SK-N-SH (cell line): ENCODE data around the gene KRTAP1-1. TPM values are rescaled to one million over a fixed set of nuclear protein-coding genes. Genes with fewer than 3 reads are reported as not detected.

Experiments used
- CTCF ChIA-PET: fragments of 300-600, 350-600 bp; formaldehyde crosslinking; extraction: SDS; loops from one replicate; lab custom pipeline; 2021; lab: Yijun Ruan, JAX
- POLR2A ChIA-PET: fragments of 350-600 bp; sonication (Branson Sonifier 250); formaldehyde crosslinking; extraction: SDS; loops from one replicate; lab custom pipeline; 2020; ENCODE audit warnings: antibody characterized with exemption, inconsistent platforms; lab: Yijun Ruan, JAX
- DNase-seq: peaks from one replicate; pipeline ENCODE4 v3.0.0; 2012
- H2AFZ ChIP-seq: fragments of 200-600 bp; sonication (generic); 2 replicates; pipeline ENCODE4 v1.8.1; 2016; ENCODE audit warnings: antibody characterized with exemption, mild to moderate bottlenecking, low read depth
- H3F3A ChIP-seq: fragments of 200-600 bp; sonication (generic); replicated peaks from 2 replicates; pipeline ENCODE3; 2016; ENCODE audit warnings: antibody characterized with exemption, mild to moderate bottlenecking; ENCODE audit not compliant: insufficient read depth
- H3K27ac ChIP-seq, 2 experiments: fragments of 200-500 bp in 1 of 2; fragments of 200-600 bp in 1 of 2; sonication (Bioruptor generic) in 1 of 2; sonication (generic), shearing (Covaris generic) in 1 of 2; 2 replicates each; pipeline versions ENCODE4 v1.5.1 to v1.6.1; 2014 to 2016; ENCODE audit warnings: low read depth in 2 of 2, inconsistent platforms in 1 of 2, low read length in 1 of 2, mild to moderate bottlenecking in 1 of 2, mixed read lengths in 1 of 2
- H3K27me3 ChIP-seq: fragments of 200-600 bp; sonication (generic), shearing (Covaris generic); 2 replicates; pipeline ENCODE4 v1.6.1; 2016; ENCODE audit warnings: mixed run types; ENCODE audit not compliant: insufficient read depth
- H3K36me3 ChIP-seq, 2 experiments: fragments of 200-500 bp in 1 of 2; fragments of 200-600 bp in 1 of 2; sonication (Bioruptor generic) in 1 of 2; sonication (generic) in 1 of 2; replicated peaks in 1 of 2; 2 replicates each; pipeline versions ENCODE3 to v1.5.1; 2014 to 2016; ENCODE audit warnings: low read length in 1 of 2, mild to moderate bottlenecking in 1 of 2; ENCODE audit not compliant: insufficient read depth in 2 of 2, control insufficient read depth in 1 of 2
- H3K4me1 ChIP-seq, 2 experiments: fragments of 200-500 bp in 1 of 2; fragments of 200-600 bp in 1 of 2; sonication (Bioruptor generic) in 1 of 2; sonication (generic), shearing (Covaris generic) in 1 of 2; 2 replicates each; pipeline versions ENCODE4 v1.5.1 to v1.6.1; 2014 to 2016; ENCODE audit warnings: low read depth in 1 of 2, low read length in 1 of 2, mixed run types in 1 of 2; ENCODE audit not compliant: insufficient read depth in 2 of 2, control insufficient read depth in 1 of 2
- H3K4me2 ChIP-seq: fragments of 200-600 bp; sonication (generic), shearing (Covaris generic); 2 replicates; pipeline ENCODE4 v1.6.1; 2017; ENCODE audit warnings: mixed run types
- H3K4me3 ChIP-seq, 2 experiments: fragments of 200-500 bp in 1 of 2; fragments of 200-600 bp in 1 of 2; sonication (Bioruptor generic) in 1 of 2; sonication (generic), shearing (Covaris generic) in 1 of 2; 2 replicates each; pipeline versions ENCODE4 v1.5.1 to v1.8.1; 2014 to 2016; ENCODE audit warnings: low read depth in 2 of 2, inconsistent platforms in 1 of 2, low read length in 1 of 2, mild to moderate bottlenecking in 1 of 2, mixed read lengths in 1 of 2, moderate library complexity in 1 of 2
- H3K79me2 ChIP-seq: fragments of 200-600 bp; sonication (generic); 2 replicates; pipeline ENCODE4 v1.8.1; 2017; ENCODE audit warnings: mild to moderate bottlenecking; ENCODE audit not compliant: insufficient read depth
- H3K9ac ChIP-seq: fragments of 200-600 bp; sonication (generic); 2 replicates; pipeline ENCODE4 v1.6.1; 2017; ENCODE audit warnings: mixed run types
- H3K9me2 ChIP-seq: fragments of 200-600 bp; sonication (generic); 2 replicates; pipeline ENCODE4 v1.6.1; 2017; ENCODE audit warnings: mixed run types
- H3K9me3 ChIP-seq: fragments of 200-600 bp; sonication (generic); 2 replicates; pipeline ENCODE4 v1.6.1; 2017; ENCODE audit warnings: mixed run types, mild to moderate bottlenecking, moderate library complexity
- H4K20me1 ChIP-seq: fragments of 200-600 bp; sonication (generic); 2 replicates; pipeline ENCODE4 v1.6.1; 2017; ENCODE audit warnings: mild to moderate bottlenecking, mixed run types; ENCODE audit not compliant: insufficient read depth
- ELF1 ChIP-seq: IDR thresholded peaks from 2 replicates; pipeline ENCODE4 v1.4.0; 2012
- EP300 ChIP-seq, 2 experiments: IDR thresholded peaks; 2 replicates each; pipeline versions ENCODE4 v1.4.0 to v1.6.1; 2012; ENCODE audit warnings: borderline replicate concordance in 1 of 2, low read depth in 1 of 2, low read length in 1 of 2
- EZH2phosphoT487 ChIP-seq: fragments of 200-600 bp; sonication (generic); IDR thresholded peaks from 2 replicates; pipeline ENCODE4 v1.6.1; 2017; ENCODE audit warnings: low read depth, mixed run types, mild to moderate bottlenecking, antibody characterized with exemption, moderate library complexity, borderline replicate concordance
- FOSL2 ChIP-seq: IDR thresholded peaks from 2 replicates; pipeline ENCODE4 v1.4.0; 2012; ENCODE audit warnings: low read depth, mild to moderate bottlenecking, moderate library complexity, borderline replicate concordance
- FOXJ3 ChIP-seq: sonication (generic); formaldehyde crosslinking; IDR thresholded peaks from 2 replicates; pipeline ENCODE4 v1.5.1; 2020; ENCODE audit warnings: mild to moderate bottlenecking, missing genetic modification reagents
- FOXM1 ChIP-seq: IDR thresholded peaks from 2 replicates; pipeline ENCODE4 v1.4.0; 2012; ENCODE audit warnings: low read depth, mild to moderate bottlenecking
- JUND ChIP-seq: IDR thresholded peaks from 2 replicates; pipeline ENCODE4 v1.4.0; 2012
- POLR2AphosphoS5 ChIP-seq: IDR thresholded peaks from 2 replicates; pipeline ENCODE4 v1.6.1; 2012; ENCODE audit warnings: low read depth, low read length
- YY1 ChIP-seq: IDR thresholded peaks from 2 replicates; pipeline ENCODE4 v1.4.0; 2012; ENCODE audit warnings: low read depth, mild to moderate bottlenecking
- ZBTB33 ChIP-seq: IDR thresholded peaks from 2 replicates; pipeline ENCODE4 v1.4.0; 2012; ENCODE audit warnings: low read depth, borderline replicate concordance
- WGBS: methylation state at CpG from one replicate; pipeline ENCODE4 v1.1.6; 2017; ENCODE audit warnings: low lambda C conversion rate; 5-methylcytosine and 5-hydroxymethylcytosine counted together
- polyA plus RNA-seq, 3 experiments: library from polyadenylated mRNA; depleted of rRNA; stranded (reverse); fragments of >200 nt; gene quantifications; 2 replicates each; pipeline ENCODE4 v1.2.3, GENCODE V29; 2012
- TF ChIP-seq, protein P1 (sequence below): IDR thresholded peaks from 2 replicates; pipeline ENCODE4 v1.4.0; 2012; ENCODE audit warnings: low read depth, borderline replicate concordance
- TF ChIP-seq, protein P2 (sequence below): fragments of 200-600 bp; sonication (generic); IDR thresholded peaks from 2 replicates; pipeline ENCODE4 v1.6.1; 2017; ENCODE audit warnings: antibody characterized with exemption, mild to moderate bottlenecking, moderate library complexity

Gene KRTAP1-1
- polyA plus RNA-seq, 1 of the 3 experiments (the other 2 are of a cell fraction) = not detected

DNA sequence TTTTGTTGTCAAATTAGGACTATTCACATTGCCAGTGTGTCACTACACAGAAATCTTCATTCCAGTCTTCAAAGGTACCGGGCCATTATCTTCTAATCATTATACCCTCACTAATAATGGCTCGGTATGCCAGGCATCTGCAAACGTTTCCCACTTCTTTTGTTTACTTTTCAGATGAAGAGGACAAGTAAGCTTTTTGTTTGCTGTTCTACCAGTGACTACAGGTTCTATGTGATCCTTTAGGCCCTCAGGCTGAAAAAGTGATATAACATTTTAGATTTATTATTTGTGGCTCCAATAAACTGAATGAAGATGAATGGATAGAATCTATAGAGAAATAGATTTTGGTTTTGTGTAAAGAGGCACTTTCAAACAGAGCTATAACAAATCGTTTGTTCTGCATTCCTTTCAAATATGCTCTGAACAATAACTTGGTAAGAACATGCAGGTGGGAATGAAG, 31.9 kb downstream of the KRTAP1-1 start:
- H3K9ac ChIP-seq = no peak overlapping the region
- POLR2A ChIA-PET = no interaction called here

DNA sequence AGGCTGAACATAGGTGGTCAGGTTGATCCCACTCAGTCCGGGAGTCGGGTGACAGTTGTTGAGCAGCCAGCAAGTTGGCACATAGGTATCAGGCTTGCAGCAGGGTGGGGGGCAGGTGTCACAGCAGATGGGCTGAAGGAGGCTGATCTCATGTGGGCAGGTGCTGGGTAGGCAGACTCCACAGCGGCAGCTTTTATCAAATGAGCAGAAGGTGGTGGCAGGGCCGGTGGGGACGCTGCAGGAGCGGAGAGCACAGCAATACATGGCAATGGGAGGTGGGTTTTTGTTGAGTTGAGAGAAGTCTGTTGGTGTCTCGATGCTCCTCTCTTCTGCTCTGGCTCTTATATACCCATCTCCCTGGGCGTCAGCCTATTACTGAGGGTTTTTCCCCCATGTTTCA, 32.4 kb downstream of the KRTAP1-1 start, which contains the start of gene KRTAP3-1:
Gene KRTAP3-1, minus strand, starts transcription at position 318 of the 400 bp plus-strand sequence. Its CDS starts 54 bp downstream, at position 264.
- Histone ChIP-seq H3K4me3 (no peak within 1 kb of the TSS), H4K20me1 (no peaks in the 10 kb centered on the region), H3K9me3 (no peaks in the 10 kb centered on the region), H2AFZ (no peak within 1 kb of the TSS), H3K9ac (no peak within 1 kb of the TSS), H3F3A (no peaks in the 10 kb centered on the region), H3K36me3 (no peaks in the 10 kb centered on the region), H3K4me1 (no peaks in the 10 kb centered on the region), H3K79me2 (no peaks in the 10 kb centered on the region), H3K4me2 (no peak within 1 kb of the TSS), H3K27me3 (peaks cover 33% of the 10 kb centered on the region; the same call in 1 of the 2 replicates), H3K9me2 (no peaks in the 10 kb centered on the region), H3K27ac (no peak within 1 kb of the TSS)
- DNase-seq = no peak
- TF ChIP-seq FOXJ3 = no peak
- TF ChIP-seq POLR2AphosphoS5 = no peak
- TF ChIP-seq, protein P1, sequence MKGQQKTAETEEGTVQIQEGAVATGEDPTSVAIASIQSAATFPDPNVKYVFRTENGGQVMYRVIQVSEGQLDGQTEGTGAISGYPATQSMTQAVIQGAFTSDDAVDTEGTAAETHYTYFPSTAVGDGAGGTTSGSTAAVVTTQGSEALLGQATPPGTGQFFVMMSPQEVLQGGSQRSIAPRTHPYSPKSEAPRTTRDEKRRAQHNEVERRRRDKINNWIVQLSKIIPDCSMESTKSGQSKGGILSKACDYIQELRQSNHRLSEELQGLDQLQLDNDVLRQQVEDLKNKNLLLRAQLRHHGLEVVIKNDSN = no peak
- TF ChIP-seq ZBTB33 = no peak
- no peak for TF ChIP-seq FOXM1
- no peak for TF ChIP-seq ELF1
- TF ChIP-seq, protein P2, sequence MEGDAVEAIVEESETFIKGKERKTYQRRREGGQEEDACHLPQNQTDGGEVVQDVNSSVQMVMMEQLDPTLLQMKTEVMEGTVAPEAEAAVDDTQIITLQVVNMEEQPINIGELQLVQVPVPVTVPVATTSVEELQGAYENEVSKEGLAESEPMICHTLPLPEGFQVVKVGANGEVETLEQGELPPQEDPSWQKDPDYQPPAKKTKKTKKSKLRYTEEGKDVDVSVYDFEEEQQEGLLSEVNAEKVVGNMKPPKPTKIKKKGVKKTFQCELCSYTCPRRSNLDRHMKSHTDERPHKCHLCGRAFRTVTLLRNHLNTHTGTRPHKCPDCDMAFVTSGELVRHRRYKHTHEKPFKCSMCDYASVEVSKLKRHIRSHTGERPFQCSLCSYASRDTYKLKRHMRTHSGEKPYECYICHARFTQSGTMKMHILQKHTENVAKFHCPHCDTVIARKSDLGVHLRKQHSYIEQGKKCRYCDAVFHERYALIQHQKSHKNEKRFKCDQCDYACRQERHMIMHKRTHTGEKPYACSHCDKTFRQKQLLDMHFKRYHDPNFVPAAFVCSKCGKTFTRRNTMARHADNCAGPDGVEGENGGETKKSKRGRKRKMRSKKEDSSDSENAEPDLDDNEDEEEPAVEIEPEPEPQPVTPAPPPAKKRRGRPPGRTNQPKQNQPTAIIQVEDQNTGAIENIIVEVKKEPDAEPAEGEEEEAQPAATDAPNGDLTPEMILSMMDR = no peak
- no peak for TF ChIP-seq YY1
- no peak for TF ChIP-seq JUND
- TF ChIP-seq EZH2phosphoT487 = no peak
- TF ChIP-seq EP300 (IDR thresholded peaks at IDR 0.05; ENCODE audit: borderline replicate concordance in 1 of 2, low read depth in 1 of 2, low read length in 1 of 2) = no peak
- TF ChIP-seq FOSL2 = no peak
- CTCF ChIA-PET = no interaction called here
- WGBS = 21% methylated on average over 7 of the region's 8 CpGs
- POLR2A ChIA-PET = no interaction called here

More for the DNA sequence above, 31.9 kb downstream of the KRTAP1-1 start:
- CTCF ChIA-PET = interaction anchor here (0.6 kb wide), 1 partner anchor 73 kb away, joined by 3 read pairs; no protein-coding TSS in a partner anchor
- no peak for DNase-seq
- Histone ChIP-seq H3K27ac (no peak overlapping the region), H3K79me2 (no peaks in the 10 kb centered on the region), H2AFZ (no peak overlapping the region), H3K4me3 (no peak overlapping the region), H3K36me3 (no peaks in the 10 kb centered on the region), H3K9me3 (no peaks in the 10 kb centered on the region), H3K9me2 (no peaks in the 10 kb centered on the region), H3F3A (no peaks in the 10 kb centered on the region), H3K27me3 (peaks cover 30% of the 10 kb centered on the region; the same call in 1 of the 2 replicates), H3K4me2 (no peak overlapping the region), H4K20me1 (no peaks in the 10 kb centered on the region), H3K4me1 (no peaks in the 10 kb centered on the region)
- 3% methylated on average over 4 of the region's 4 CpGs for WGBS
- TF ChIP-seq, protein P1 = no peak
- TF ChIP-seq YY1 = no peak
- no peak for TF ChIP-seq EZH2phosphoT487
